GM12873 (cell line): ENCODE data around the gene TRIM7.

Experiments used
- CTCF ChIP-seq: IDR thresholded peaks from 2 replicates; pipeline ENCODE4 v1.5.1; 2012; ENCODE audit warnings: low read depth, mild to moderate bottlenecking, moderate library complexity, low read length, control low read depth; ENCODE audit not compliant: insufficient read depth; ENCODE audit errors: missing control alignments

The TRIM7 gene

GRCh38 chr5:181204826-181205760, at the start of gene TRIM7:
Gene TRIM7, minus strand, starts transcription at chr5:181205196. Its CDS starts 86 bp downstream, at chr5:181205110.
- TF ChIP-seq CTCF = no peak

- no peak for TF ChIP-seq CTCF
These were observed 43.3 kb upstream of the TRIM7 start for GRCh38 chr5:181248277-181248676.

GRCh38 chr5:181246276-181247049, 41.5 kb upstream of the TRIM7 start:
- no peak for TF ChIP-seq CTCF

GRCh38 chr5:181245427-181246275, 40.7 kb upstream of the TRIM7 start:
- no peak for TF ChIP-seq CTCF

GRCh38 chr5:181243564-181244343, 38.8 kb upstream of the TRIM7 start, which contains the start of gene RACK1:
Gene RACK1, minus strand, starts transcription at chr5:181243906. Its CDS starts 106 bp downstream, at chr5:181243800.
- TF ChIP-seq CTCF = no peak

GRCh38 chr5:181243018-181243563, 38.1 kb upstream of the TRIM7 start:
- no peak for TF ChIP-seq CTCF
